ENCODE results near the gene SCLY.
"Not testable (repeated sequence)": the region's sequence is repeated elsewhere in the genome, so short reads cannot be mapped to it uniquely, and the experiment has no call there.

Gene SCLY

GRCh38 chr2:238029853-238030252 is 30.9 kb upstream of the SCLY start:
- no peak for TF ChIP-seq CTCF (IDR thresholded peaks at IDR 0.05; ENCODE audit: low read length, missing control alignments)
- no peak overlapping the region for H3K4me3 ChIP-seq (replicated peaks; ENCODE audit: low read depth, low read length)
- no peak for DNase-seq (ENCODE audit: low read depth)

GRCh38 chr2:238030422-238031155 is 30.2 kb upstream of the SCLY start:
- no peak for DNase-seq (ENCODE audit: low read depth)
- TF ChIP-seq CTCF (IDR thresholded peaks at IDR 0.05; ENCODE audit: low read length, missing control alignments) = no peak

GRCh38 chr2:238031751-238032150 is 29.1 kb upstream of the SCLY start:
- no peak for DNase-seq (ENCODE audit: low read depth)
- TF ChIP-seq CTCF (IDR thresholded peaks at IDR 0.05; ENCODE audit: low read length, missing control alignments) = no peak
- H3K4me3 ChIP-seq (replicated peaks; ENCODE audit: low read depth, low read length) = no peak overlapping the region

More at GRCh38 chr2:238030422-238031155, 30.2 kb upstream of the SCLY start:
- no peak overlapping the region for H3K4me3 ChIP-seq (replicated peaks; ENCODE audit: low read depth, low read length)

- TF ChIP-seq CTCF (IDR thresholded peaks at IDR 0.05; ENCODE audit: low read length, missing control alignments) = no peak
- no peak overlapping the region for H3K4me3 ChIP-seq (replicated peaks; ENCODE audit: low read depth, low read length)
- DNase-seq (ENCODE audit: low read depth) = no peak
Observed at GRCh38 chr2:238032755-238033337, 28.0 kb upstream of the SCLY start.

- H3K4me3 ChIP-seq (replicated peaks; ENCODE audit: low read depth, low read length); DNase-seq (ENCODE audit: low read depth): not testable (repeated sequence)
Observed at GRCh38 chr2:238033991-238034390, 26.8 kb upstream of the SCLY start.

GRCh38 chr2:238038203-238038602 is 22.6 kb upstream of the SCLY start:
- H3K4me3 ChIP-seq (replicated peaks; ENCODE audit: low read depth, low read length) = no peak overlapping the region
- no peak for DNase-seq (ENCODE audit: low read depth)
- no peak for TF ChIP-seq CTCF (IDR thresholded peaks at IDR 0.05; ENCODE audit: low read length, missing control alignments)

- no peak overlapping the region for H3K4me3 ChIP-seq (replicated peaks; ENCODE audit: low read depth, low read length)
- no peak for DNase-seq (ENCODE audit: low read depth)
- TF ChIP-seq CTCF (IDR thresholded peaks at IDR 0.05; ENCODE audit: low read length, missing control alignments) = no peak
Observed at GRCh38 chr2:238039151-238039550, 21.6 kb upstream of the SCLY start.

Data from fibroblast of pulmonary artery (primary cell).